GM20431 (cell line): ENCODE measurements around the gene OR10H1.
"Not testable (repeated sequence)": the region's sequence is repeated elsewhere in the genome, so short reads cannot be mapped to it uniquely, and the experiment has no call there.

Experiments used
- in situ Hi-C: fragments of 300-500 bp; cut with MseI, MboI; formaldehyde crosslinking; loops from one replicate; pipeline ENCODE4 v1.15.0; 2020; ENCODE audit warnings: low sequenced_read_pairs; ENCODE audit not compliant: unreplicated experiment

OR10H1 gene

GRCh38 chr19:15815306-15815705, at the start of gene OR10H1:
Gene OR10H1, minus strand, starts transcription at chr19:15815664. Its CDS starts 7,627 bp downstream, at chr19:15808037.
- in situ Hi-C loops: no loop called here

- in situ Hi-C loops: no loop called here
Measured at GRCh38 chr19:15864824-15865223, 49.4 kb upstream of the OR10H1 start.

DNA sequence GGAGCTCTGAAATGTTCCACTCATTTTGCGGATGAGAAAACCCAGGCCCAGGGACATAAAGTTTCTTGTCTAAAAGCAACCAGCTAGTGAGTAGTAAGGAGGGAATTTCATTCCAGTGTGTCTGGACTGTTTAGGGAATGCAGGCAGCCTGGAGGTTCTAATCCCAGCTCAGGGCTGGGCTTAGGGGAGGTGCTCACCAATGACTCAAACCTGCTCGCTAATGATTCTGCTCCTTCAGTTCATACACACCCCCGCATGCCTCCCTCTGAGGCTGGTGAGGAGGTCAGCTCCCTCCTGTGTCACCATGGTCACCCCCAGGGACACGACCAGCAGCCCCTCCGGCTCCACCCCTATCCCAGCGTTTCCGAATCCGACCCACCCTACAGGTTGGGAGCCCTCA, 47.8 kb upstream of the OR10H1 start:
- in situ Hi-C loops: no loop called here

DNA sequence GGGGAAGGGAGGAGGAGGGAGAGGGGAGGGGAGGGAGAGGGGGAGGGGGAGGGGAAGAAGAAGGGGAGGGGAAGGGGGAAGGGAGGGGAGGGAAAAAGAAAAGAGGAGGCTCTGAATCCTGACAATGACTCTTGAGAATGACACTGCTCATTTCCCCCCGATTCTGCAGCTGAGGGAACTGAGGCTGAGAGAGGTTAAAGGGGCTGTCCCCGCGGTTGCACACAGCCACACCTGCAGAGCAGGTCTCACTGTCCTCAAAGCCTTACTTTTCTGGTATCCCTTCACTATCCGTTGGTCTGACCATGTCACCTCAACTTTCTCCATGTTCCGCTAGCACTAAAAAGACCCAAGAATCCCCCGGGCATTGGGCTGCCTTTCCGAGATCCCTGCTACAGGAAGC, 47.0 kb upstream of the OR10H1 start:
- in situ Hi-C loops: no loop called here

GRCh38 chr19:15860522-15860921, 45.1 kb upstream of the OR10H1 start:
- in situ Hi-C loops: no loop called here

GRCh38 chr19:15859187-15859586, 43.7 kb upstream of the OR10H1 start:
- in situ Hi-C loops: no loop called here

- in situ Hi-C loops: no loop called here
Measured at GRCh38 chr19:15850385-15850784, 34.9 kb upstream of the OR10H1 start.

DNA sequence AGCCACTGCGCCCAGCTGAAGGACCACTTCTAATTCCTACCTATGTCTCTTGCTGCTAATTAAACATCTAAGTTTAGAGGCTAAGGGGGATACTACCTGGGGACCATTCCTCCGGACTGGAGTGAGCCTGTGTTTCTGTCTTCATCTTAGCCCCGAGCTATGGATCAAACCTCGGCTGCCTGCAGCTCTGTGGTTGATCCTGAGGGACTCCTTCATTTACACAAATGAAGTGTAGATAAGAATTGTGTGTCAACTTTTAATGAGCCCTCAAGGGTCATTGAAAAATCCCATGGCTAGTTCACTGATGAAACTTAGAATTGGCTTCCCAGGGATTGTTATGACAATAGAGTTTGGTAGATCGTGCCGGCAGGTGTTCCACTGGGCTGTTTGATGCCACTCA, 31.5 kb upstream of the OR10H1 start:
- in situ Hi-C loops: no loop called here

GRCh38 chr19:15843894-15844222, 28.4 kb upstream of the OR10H1 start:
- in situ Hi-C loops: not testable (repeated sequence)

DNA sequence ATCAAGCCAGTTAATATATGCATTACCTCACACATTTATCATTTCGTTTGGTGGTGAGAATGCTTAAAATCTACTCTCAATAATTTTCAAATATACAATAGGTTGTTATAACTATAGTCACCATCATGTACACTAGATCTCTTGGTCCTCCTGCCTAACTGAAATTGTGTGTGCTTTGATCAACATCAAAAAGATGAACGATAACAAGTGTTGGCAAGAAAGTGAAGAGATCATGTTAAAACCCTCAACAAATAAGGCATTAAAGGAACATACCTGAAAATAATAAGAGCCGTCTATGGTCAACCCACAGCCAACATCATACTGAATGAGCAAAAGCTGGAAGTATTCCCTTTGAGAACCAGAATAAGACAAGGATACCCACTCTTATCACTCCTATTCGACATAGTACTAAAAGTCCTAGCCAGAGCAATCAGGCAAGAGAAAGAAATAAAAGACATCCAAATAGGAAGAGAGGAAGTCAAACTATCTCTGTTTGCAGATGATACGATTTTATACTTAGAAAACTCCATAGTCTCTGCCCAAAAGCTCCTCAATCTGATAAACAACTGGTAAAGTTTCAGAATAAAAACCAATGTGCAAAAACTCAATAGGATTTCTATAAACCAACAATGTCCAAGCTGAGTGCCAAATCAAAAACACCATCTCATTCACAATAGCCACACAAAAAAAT, 27.9 kb upstream of the OR10H1 start:
- in situ Hi-C loops: no loop called here

DNA sequence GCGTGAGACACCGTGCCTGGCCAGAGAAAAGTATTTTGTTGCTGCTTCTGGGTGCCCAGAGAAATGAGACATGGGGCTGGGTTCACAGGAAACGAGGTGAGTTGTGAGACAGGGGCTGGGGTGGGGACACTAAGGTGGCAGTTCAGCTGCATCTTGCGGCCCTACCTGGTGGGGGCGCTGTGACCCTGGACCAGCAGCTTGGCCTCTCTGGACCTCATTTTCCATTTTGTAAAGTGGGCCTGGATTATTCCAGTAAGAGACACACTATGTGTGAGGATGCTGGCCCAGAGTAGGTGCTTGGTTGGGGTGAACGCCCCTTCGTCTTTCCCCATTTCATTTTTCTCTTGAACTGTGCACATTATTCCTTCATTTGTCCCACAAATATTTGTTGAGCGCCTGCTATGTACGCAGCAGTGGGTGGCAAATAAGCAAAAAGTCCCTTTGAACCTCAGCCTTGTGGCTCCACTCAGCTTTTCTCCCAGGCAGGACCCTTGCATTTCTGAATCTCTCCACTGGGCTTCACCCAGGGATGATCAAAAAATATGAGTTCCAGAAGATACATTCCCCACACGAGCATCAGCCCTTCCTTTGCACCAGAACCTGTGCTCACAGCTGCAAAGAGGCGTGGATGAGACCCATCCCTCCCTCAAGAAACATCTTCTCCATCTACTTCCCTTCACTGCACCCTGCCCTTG, 26.6 kb upstream of the OR10H1 start:
- in situ Hi-C loops: no loop called here

DNA sequence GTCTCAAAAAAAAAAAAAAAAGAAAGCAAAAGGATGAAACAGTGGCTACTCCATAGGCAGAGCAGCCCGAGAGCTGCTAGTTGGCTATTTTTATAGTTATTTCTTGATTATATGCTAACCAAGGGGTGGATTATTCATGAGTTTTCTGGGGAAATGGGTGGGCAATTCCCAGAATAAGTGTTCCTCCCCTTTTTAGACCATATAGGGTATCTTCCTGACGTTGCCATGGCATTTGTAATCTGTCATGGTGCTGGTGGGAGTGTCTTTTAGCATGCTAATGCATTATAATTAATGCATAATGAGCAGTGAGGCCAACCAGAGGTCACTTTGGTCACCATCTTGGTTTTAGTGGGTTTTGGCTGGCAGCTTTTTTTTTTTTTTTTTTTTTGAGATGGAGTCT, 25.4 kb upstream of the OR10H1 start:
- in situ Hi-C loops: no loop called here

- in situ Hi-C loops: not testable (repeated sequence)
Measured at GRCh38 chr19:15839888-15840287, 24.4 kb upstream of the OR10H1 start.

- in situ Hi-C loops: no loop called here
Measured at GRCh38 chr19:15838351-15838750, 22.9 kb upstream of the OR10H1 start.

- in situ Hi-C loops: no loop called here
Measured at GRCh38 chr19:15837221-15837731, 21.8 kb upstream of the OR10H1 start.

DNA sequence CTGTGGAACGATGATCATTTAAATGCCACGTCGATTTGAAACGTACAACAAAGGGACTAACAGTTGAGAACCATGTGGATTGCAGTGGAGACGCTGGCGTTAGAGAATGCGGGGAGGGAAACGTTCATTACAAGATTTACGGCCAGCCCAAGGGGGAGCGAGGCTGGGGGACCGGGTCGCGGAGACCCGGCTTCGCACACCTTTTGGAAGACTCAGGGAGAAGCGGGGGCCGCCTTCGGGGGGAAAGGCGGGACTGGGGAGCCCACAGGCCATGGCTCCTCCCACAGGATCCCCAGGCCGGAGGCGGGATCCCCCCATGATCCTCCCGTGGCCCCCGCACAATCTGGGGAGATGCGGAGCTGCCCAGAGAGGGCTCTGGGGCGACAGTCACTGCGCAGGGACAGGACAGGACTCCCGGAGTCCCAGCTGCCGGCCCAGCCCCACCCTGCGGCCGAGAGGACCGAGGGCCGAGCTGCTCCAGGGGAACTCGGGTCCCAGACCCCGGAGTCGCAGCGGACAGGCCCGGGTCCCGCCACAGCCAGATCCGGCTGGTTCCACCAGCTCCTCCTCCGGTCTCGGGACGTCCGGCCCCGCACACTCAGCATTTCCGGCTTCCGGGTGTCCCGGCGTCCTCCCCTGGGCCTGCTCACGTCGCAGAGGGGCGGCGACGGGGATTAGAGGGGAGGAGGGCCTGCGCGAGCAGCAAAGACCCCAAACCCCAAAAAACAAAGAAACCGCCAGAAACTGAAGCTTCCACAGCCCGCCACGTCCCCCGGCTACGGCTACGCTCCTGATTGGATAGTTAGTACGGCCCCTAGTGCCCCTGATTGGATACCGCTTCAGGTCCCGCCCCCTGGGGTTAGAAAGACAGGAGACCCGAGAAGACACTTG, 21.1 kb upstream of the OR10H1 start:
- in situ Hi-C loops: no loop called here

- in situ Hi-C loops: not testable (repeated sequence)
Measured at GRCh38 chr19:15835565-15836329, 20.3 kb upstream of the OR10H1 start.

DNA sequence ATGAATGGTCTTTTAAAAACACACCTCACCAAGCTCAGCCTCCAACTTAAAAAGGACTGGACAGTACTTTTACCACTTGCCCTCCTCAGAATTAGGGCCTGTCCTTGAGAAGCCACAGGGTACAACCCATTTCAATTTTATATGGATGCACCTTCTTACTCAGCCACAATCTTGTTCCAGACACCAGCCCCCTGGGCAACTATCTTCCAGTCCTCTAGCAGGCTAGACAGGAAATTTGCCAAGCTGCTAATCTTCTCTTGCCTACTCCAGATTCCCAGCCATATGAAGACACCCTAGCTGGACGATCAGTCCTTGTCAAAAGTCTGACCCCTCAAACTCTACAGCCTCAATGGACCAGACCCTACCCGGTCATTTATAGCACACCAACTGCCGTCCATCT, 18.8 kb upstream of the OR10H1 start:
- in situ Hi-C loops: not testable (repeated sequence)

GRCh38 chr19:15831626-15832025, 16.2 kb upstream of the OR10H1 start:
- in situ Hi-C loops: no loop called here

DNA sequence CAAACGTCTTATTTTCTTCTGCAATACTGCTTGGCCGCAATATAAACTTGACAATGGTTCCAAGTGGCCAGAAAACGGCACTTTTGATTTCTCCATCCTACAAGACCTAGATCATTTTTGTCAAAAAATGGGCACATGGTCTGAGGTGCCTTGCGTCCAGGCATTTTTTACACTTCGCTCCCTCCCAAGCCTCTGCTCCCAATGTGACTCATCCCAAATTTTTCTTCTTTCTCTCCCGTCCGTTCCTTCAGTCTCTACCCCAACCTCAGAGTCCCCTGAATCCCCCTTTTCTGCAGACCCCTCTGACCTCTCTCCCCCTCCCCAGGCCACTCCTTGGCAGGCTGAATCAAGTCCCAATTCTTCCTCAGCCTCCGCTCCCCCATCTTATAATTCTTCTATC, 14.3 kb upstream of the OR10H1 start:
- in situ Hi-C loops: no loop called here
